GM21423 (cell line): ENCODE results near the gene TTLL8.

Experiments
- ATAC-seq: cut with Tn5 transposase; IDR thresholded peaks from one replicate; pipeline ENCODE4 v1.9.1; 2021; ENCODE audit warnings: mild to moderate bottlenecking, moderate library complexity; ENCODE audit not compliant: unreplicated experiment

The TTLL8 gene

DNA sequence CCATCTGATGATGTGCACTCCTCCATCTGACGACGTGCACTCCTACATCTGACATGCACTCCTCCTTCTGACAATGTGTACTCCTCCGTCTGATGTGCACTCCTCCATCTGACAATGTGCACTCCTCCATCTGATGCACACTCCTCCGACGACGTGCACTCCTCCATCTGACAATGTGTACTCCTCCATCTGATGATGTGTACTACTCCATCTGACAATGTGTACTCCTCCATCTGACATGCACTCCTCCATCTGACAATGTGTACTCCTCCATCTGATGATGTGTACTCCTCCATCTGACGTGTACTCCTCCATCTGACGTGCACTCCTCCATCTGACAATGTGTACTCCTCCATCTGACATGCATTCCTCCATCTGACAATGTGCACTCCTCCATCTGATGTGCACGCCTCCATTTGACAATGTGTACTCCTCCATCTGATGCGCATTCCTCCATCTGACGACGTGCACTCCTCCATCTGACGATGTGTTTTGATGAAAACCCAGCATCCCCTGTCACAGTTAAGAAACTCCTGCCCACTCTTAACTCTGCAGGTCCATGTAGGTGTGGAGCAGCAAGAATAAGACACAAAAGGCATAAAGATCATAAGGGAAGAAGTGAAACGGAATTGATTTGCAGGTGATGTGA is 35.8 kb downstream of the TTLL8 start:
- no peak for ATAC-seq

DNA sequence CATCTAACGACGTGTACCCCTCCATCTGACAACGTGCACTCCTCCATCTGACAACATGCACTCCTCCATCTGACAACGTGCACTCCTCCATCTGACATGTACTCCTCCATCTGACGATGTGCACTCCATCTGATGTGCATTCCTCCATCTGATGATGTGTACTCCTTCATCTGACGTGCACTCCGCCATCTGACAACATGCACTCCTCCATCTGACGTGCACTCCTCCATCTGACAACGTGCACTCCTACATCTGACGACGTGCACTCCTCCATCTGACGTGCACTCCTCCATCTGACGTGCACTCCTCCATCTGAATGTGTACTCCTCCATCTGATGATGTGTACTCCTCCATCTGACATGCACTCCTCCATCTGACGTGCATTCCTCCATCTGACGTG is 37.5 kb downstream of the TTLL8 start:
- ATAC-seq: no peak

- no peak for ATAC-seq
Observed at GRCh38 chr22:50019316-50019715, 38.8 kb downstream of the TTLL8 start.

DNA sequence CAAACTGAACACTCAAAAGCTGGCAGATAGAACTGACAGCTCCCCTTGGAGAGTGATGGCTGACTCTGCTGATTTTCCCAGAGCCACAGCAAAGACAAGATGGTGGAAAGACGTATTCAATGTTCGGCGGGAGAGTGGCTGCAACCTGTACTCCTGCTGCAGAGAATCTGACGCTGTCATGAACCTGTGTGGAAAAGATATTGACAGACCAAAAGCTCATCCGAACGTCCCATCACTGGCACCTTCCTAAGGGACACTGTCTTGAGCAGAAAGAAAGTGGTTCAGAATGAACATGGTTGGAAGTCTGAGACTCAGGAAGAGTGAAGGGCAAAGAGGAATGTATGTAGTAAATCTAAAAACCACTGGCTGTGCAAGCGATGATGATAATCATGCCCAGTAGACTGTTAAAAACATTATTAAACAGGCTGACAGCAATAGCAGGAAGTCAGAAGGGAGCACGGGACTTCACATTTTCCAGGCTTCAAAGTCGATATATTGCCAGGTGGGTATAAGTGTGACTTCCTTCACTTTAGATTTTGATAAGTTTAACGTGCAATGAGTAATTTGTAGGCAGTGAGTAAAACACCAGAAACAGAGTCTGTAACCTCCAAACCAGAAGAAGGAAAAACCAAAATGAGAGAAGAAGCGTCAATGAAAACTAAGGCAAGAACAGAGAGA is 39.4 kb downstream of the TTLL8 start:
- no peak for ATAC-seq

- ATAC-seq: no peak
Observed at GRCh38 chr22:50017701-50018224, 40.3 kb downstream of the TTLL8 start.

- no peak for ATAC-seq
Observed at GRCh38 chr22:50016988-50017700, 41.0 kb downstream of the TTLL8 start.

- no peak for ATAC-seq
Observed at GRCh38 chr22:50016308-50016987, 41.6 kb downstream of the TTLL8 start.

DNA sequence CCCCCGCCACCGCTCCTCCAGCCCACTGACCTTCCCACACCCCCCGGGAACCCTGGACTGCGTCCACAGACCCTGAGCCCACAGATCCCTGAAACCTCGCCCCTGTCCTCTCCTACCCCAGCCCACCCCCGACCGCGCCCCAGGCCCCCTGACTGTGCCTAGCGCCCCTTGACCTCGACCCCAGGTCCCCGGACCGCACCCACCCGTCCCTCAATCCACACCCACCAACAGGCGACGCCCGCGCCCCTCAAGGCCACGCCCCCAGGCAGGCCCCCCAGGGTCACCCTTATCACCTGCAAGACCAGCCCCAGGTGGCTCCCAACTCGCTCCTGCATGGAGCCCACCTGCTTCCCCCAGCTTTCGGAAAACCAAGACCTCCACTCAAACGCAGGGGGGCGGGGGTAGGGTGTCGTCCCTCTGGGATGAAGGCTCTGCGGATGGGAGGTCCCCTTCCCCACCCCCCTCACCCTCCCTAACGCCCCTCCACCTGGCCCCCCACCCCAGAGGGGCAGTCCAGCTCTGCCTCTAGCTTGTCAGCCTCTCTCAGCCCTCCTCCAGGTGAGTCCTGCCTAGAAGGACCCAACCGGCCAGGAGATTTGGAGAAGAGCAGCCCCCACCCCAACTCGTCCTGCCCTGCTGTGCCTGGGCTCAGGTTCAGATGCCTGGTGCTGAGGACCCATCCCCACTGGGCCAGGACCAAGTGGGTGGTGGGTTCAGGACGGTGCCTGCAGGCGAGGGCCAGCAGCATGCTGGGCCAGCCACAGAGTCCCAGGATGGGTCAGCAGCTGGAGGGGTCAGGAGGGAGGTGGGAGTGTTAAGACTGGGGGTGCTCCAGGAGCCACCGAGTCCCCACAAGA is 42.4 kb downstream of the TTLL8 start:
- no peak for ATAC-seq

- ATAC-seq: no peak
Observed at GRCh38 chr22:50014655-50015401, 43.3 kb downstream of the TTLL8 start.

GRCh38 chr22:50014053-50014501 is 44.0 kb downstream of the TTLL8 start:
- ATAC-seq: no peak

DNA sequence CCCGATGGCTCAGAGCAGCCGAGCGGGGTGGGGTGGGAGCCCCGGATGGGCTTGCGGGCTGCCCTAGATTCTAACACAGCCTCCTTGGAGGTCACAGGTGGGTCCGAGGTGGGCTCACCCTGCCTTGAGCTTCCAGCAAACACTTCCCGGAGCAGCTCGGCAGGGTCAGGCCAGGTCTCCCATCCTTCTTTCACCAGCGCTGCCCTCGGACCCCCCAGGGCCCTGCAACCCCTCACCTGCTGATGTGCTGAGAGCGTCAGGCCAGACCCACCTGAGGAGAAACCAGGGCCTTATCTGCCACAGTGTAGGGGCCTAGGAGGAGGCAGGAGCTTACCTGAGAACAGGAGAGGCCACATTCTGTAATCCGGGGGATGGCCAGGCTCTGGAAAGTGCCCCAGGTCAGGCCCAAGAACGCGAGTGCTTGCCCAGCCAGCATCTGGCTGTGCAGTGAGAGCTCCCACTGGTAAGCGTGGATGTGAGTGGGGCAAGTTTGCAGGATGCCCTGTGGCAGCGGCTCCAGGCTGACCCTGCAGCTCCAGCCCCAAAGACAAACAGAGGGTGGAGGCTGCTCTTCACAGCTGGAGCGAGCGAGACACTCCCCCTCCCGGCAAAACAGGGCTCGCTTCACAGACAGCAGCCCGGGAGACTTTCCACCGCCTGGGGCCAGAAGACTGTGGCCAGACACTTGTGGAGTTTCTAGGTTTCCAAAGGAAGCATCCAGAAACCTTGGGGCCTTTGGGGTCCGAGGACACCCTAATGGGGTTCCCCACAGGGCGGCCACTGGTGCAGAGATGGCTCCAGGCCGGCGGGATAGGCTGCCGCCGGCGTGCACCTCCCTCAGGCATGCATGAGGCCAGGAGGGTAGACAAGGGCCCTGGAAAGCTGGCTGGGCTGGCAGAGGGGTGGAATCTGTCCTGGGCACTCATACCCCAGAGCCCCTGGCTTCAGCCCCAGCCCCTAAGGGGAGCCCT is 45.6 kb downstream of the TTLL8 start, which contains the start of gene IL17REL:
Gene IL17REL, minus strand, starts transcription at position 555 of the 971 bp plus-strand sequence. Its CDS starts 119 bp downstream, at position 436.
- no peak for ATAC-seq

- ATAC-seq: no peak
Observed at GRCh38 chr22:50011447-50012210, 46.5 kb downstream of the TTLL8 start.

- no peak for ATAC-seq
Observed at GRCh38 chr22:50010676-50011446, 47.2 kb downstream of the TTLL8 start.

DNA sequence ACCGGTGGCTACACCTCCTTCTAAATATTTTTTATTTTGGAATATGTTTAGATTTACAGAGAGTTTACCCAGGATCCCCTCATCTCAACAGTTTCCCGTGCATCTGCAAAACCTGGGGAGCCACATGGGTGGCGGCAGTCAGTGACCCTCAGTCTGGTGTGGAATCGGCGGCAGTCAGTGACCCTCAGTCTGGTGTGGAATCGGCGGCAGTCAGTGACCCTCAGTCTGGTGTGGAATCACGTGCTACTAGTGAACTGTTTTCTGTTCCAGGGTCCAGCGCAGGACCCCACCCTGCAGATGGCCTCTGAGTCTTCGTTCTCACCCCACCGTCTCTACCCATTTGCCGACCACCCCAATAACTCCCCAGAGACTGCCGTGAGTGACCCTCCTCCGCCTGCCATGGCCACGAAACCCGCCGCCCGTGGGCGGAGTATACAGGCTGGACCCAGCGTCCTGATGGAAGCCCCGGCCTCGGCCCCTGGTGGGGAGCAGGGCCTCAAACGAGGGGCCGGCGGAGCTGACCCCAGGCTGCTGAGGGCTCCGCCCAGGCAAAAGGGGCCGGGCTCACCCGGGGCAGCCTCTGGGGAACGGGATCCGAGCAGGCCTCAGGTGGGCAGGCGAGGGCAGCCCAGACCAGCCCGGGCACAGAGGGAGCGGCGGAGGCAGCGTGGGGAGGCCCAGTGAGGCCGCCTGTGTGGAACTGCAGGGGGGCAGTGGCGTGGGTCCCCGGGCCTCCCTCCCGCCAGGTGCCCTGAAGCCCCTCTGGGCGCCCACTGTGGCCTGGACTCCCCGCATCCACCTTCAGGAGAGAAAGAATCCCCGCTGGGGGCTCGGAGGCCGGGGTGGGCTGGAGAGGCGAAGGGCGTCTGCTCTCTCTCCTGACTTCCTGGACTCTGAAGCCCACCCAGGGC is 48.1 kb downstream of the TTLL8 start:
- ATAC-seq: no peak

GRCh38 chr22:50009251-50009650 is 48.8 kb downstream of the TTLL8 start:
- ATAC-seq: no peak
